A549 treated with ZK216348 at 1 μM for 4 hours (cell line): ENCODE results near the gene ZNF595. TPM values are rescaled to one million over a fixed set of nuclear protein-coding genes. Genes with fewer than 3 reads are reported as not detected.

Experiments
- total RNA-seq: library from RNA; stranded (reverse); fragments of 200-300 nt; extraction: Qiagen RNA extraction; gene quantifications from 5 replicates; pipeline ENCODE4 v1.2.3, GENCODE V29; 2022; ENCODE audit warnings: low read depth

ZNF595 gene
- total RNA-seq: 16.2 to 21.0 TPM (median 19.2 TPM) in 5 replicates

GRCh38 chr4:52804-53479 lies at the start of gene ZNF595:
Gene ZNF595 (plus strand): TSS chr4:53321. CDS start chr4:53489, 168 bp downstream.

GRCh38 chr4:124275-125081 lies 71.4 kb downstream of the ZNF595 start, which contains the start of gene ZNF718:
Gene ZNF718 (plus strand): TSS chr4:124501. CDS start chr4:124671, 170 bp downstream.

Other genes starting within 250 kb of the ZNF595 start
- 0.39 to 0.80 TPM (median 0.50 TPM) in 5 replicates for gene ZNF718, start 71.2 kb downstream of the ZNF595 start, total RNA-seq